Kidney capillary endothelial cell (primary cell): Measurements from ENCODE around the gene PLCL1.

ENCODE experiments used
- DNase-seq: peaks from one replicate; pipeline ENCODE4 v3.0.0-alpha.2; 2018; ENCODE audit warnings: low spot score

PLCL1 gene

GRCh38 chr2:198060277-198060676 lies 255.9 kb downstream of the PLCL1 start:
- DNase-seq = no peak

GRCh38 chr2:198062826-198063225 lies 258.4 kb downstream of the PLCL1 start:
- no peak for DNase-seq

GRCh38 chr2:198063242-198063641 lies 258.8 kb downstream of the PLCL1 start:
- DNase-seq = no peak

- peak; percentile 63 for DNase-seq
Measured at GRCh38 chr2:198065322-198065721, 260.9 kb downstream of the PLCL1 start.

GRCh38 chr2:198066597-198066996 lies 262.2 kb downstream of the PLCL1 start:
- no peak for DNase-seq

- DNase-seq = no peak
Measured at GRCh38 chr2:198072655-198073054, 268.3 kb downstream of the PLCL1 start.

GRCh38 chr2:198073253-198073652 lies 268.9 kb downstream of the PLCL1 start:
- no peak for DNase-seq

GRCh38 chr2:198077477-198077876 lies 273.1 kb downstream of the PLCL1 start:
- DNase-seq = no peak

- DNase-seq = no peak
Measured at GRCh38 chr2:198080879-198081765, 276.7 kb downstream of the PLCL1 start.

GRCh38 chr2:198084156-198084555 lies 279.8 kb downstream of the PLCL1 start:
- no peak for DNase-seq

- no peak for DNase-seq
Measured at GRCh38 chr2:198096002-198096401, 291.6 kb downstream of the PLCL1 start.

- DNase-seq = no peak
Measured at GRCh38 chr2:198096965-198097364, 292.6 kb downstream of the PLCL1 start.

- no peak for DNase-seq
Measured at GRCh38 chr2:198097630-198098029, 293.2 kb downstream of the PLCL1 start.

- DNase-seq = no peak
Measured at GRCh38 chr2:198098386-198098785, 294.0 kb downstream of the PLCL1 start.

GRCh38 chr2:198098918-198099317 lies 294.5 kb downstream of the PLCL1 start:
- DNase-seq = peak; percentile 18

- no peak for DNase-seq
Measured at GRCh38 chr2:198100346-198100745, 296.0 kb downstream of the PLCL1 start.

- no peak for DNase-seq
Measured at GRCh38 chr2:198101688-198102087, 297.3 kb downstream of the PLCL1 start.

GRCh38 chr2:198102120-198102519 lies 297.7 kb downstream of the PLCL1 start:
- no peak for DNase-seq

GRCh38 chr2:198102856-198103255 lies 298.5 kb downstream of the PLCL1 start:
- no peak for DNase-seq

GRCh38 chr2:198106621-198107385 lies 302.4 kb downstream of the PLCL1 start:
- no peak for DNase-seq

GRCh38 chr2:198113316-198113715 lies 308.9 kb downstream of the PLCL1 start:
- DNase-seq = no peak

- DNase-seq = no peak
Measured at GRCh38 chr2:198114064-198114463, 309.7 kb downstream of the PLCL1 start.

GRCh38 chr2:198115201-198115600 lies 310.8 kb downstream of the PLCL1 start:
- DNase-seq = no peak
